HG03469 (cell line): ENCODE measurements around the gene HARBI1.

Source experiments
- ATAC-seq: cut with Tn5 transposase; IDR thresholded peaks from one replicate; pipeline ENCODE4 v1.9.1; 2021; ENCODE audit warnings: mild to moderate bottlenecking, moderate library complexity, moderate number of reproducible peaks; ENCODE audit not compliant: unreplicated experiment

The HARBI1 gene

DNA sequence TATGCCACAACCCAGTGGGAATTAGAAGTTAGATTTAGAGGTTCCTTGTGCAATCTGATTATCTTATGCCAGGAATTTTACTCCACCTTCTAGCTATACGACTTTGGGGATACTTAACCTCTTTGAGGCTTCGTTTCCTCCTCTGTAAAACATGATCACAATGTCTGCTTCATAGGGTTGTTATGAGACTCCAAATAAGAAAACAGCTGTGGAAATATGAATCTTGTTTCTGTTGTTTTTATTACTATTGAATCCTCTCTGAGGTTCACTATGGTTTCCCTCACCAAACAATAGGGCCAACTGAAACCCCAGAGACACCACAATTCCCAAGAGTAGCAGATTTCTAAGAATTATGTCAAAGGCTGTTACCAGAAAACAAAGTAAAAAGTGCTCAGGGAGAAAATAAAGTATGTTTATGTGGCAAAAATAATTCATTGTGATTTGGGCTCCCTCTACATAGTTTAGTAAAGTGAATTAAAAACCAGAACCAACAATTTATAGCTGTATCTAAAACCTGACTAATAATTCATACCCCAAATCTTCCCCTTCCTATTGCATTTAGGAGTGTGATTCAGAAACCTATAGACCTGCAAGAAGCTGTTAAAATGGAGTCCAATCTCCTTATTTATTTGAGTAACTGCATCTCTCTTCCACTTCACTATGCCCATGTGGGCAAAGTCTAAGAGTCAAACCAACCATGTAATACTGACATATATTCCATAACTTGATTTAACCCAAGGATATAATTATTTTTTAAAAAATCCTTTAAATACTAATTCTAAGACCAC, 61.6 kb downstream of the HARBI1 start:
- peak; percentile 54 for ATAC-seq

DNA sequence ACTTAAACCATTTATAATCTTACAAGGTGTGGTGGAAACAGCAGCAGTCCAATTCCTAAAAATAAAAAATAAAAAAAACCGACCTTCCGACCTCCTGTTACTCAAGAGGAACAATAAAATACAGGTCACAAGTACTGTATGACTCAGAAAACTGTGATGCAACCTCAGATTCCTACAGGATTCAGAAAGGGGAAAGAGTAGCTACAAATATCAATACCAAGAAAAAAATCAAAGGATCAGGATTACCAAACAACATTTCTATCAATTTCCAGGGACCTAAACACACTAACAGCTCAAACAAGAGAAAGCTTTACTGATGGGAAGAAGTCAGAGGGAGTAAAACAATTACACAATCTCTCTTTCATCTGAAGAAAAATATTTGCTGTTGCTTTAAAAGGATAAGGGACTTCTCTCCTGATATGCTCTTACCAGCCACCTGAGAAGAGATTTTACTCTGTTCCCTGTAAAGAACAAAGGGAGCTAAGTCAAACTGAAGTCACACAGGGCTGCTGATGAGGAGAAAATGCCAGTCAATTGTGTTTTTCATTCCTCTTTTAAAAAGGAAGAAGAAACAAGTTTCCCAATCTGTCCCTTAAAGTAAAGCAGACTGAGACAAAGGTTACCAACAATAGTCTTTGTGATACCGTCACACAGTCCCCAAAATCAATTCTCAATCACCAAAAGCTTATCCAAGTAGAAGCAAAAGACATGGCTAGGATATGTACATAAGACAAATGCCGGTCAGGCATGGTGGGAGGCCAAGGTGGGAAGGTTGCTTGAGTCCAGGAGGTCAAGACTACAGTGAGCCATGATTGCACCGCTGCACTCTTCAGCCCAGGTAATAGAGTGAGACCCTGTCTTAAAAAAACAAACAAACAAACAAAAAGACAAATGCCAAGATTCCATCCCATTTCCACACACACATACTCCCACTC, 62.5 kb downstream of the HARBI1 start:
- ATAC-seq = peak; percentile 4

DNA sequence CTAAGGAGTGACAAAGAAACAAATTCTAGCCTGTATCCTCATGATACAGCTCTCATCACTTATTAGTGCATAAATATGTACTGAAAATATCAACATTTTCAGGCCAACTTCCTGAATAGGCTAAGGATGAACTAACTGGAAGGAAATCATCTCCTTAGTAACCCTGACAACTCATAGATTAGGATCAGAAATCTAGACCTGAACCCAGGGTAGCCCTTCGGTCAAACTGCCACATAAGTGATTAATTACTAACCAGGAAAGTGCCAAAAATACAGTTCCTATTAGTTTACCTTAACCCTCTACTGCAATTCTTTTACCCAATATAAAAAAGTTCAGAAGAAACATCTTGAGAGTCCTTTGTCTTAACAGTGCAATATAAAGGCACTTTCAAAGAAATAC, 63.2 kb downstream of the HARBI1 start:
- no peak for ATAC-seq
